ENCODE data around the gene GPAM. TPM values are rescaled to one million over a fixed set of nuclear protein-coding genes. Genes with fewer than 3 reads are reported as not detected.

The GPAM gene
- total and polyA plus RNA-seq, 2 of the 8 experiments (the other 6 are each of a cell fraction or from before 2014, with no cell fraction given): 5.5 to 15.5 TPM

DNA sequence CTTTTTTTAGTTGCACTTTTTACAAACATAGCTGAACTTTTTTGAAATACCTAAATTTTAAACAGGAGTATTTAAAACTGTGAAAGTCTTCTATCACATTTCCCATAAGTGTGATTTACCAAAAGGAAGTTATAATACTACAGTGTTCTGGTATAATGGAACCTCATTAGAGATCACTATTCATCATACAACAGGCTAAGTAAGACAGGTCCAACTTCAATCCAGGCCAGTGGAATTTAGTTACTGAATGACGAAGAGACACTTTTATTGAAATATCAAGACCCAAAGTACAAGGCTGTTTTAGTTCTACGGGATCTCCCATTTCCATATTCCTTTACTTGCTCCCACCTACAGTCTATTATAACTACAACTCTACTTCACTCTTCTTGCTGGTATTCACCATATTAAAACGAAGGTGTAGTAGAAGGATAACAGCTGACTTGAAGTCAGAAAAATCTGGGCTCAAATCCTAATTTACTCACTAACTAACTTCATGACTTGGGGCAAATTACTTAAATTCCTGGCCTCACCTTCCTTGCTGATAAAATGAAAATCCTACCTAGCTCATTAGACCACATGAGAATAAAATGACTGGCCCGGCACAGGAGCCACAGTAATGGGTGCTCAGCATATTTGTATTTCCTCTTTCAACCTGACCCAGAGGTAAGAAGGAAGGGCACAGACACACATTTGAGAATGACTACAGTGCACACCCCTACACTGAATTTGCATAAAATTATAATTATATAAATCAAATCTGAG lies 21.6 kb downstream of the GPAM start:
- peaks cover 5 to 52% (median 34%) of the 10 kb centered on the region in 4 experiments; a peak in 7 of 8 replicates for H3K36me3 ChIP-seq (ENCODE audit: control insufficient read depth in 2 of 4, insufficient read depth in 4 of 4, low read length in 3 of 4)
- H4K5ac ChIP-seq (ENCODE audit: insufficient read length, low read depth, low read length): no peak overlapping the region
- 85% methylated on average over 4 of the region's 4 CpGs; no CpG with 5 or more reads in 1 of the 2 experiments for WGBS, 2 experiments (ENCODE audit: extremely low coverage in 1 of 2, insufficient coverage in 1 of 2, insufficient read length in 1 of 2, insufficient replicate concordance in 2 of 2, low coverage in 1 of 2, low lambda C conversion rate in 2 of 2, missing lambda C conversion rate in 1 of 2)
- TF ChIP-seq, protein P1, sequence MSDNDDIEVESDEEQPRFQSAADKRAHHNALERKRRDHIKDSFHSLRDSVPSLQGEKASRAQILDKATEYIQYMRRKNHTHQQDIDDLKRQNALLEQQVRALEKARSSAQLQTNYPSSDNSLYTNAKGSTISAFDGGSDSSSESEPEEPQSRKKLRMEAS (IDR thresholded peaks at IDR 0.05): no peak
- TF ChIP-seq TBP (IDR thresholded peaks at IDR 0.05; ENCODE audit: low read depth, low read length): no peak
- no peak for TF ChIP-seq RFX5 (IDR thresholded peaks at IDR 0.05; ENCODE audit: borderline replicate concordance, low read depth, low read length)
- TF ChIP-seq, protein P2, sequence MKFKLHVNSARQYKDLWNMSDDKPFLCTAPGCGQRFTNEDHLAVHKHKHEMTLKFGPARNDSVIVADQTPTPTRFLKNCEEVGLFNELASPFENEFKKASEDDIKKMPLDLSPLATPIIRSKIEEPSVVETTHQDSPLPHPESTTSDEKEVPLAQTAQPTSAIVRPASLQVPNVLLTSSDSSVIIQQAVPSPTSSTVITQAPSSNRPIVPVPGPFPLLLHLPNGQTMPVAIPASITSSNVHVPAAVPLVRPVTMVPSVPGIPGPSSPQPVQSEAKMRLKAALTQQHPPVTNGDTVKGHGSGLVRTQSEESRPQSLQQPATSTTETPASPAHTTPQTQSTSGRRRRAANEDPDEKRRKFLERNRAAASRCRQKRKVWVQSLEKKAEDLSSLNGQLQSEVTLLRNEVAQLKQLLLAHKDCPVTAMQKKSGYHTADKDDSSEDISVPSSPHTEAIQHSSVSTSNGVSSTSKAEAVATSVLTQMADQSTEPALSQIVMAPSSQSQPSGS (IDR thresholded peaks at IDR 0.05; ENCODE audit: low read length): no peak
- no peak for TF ChIP-seq CREB1 (IDR thresholded peaks at IDR 0.05)
- no peak for TF ChIP-seq SRF (IDR thresholded peaks at IDR 0.05; ENCODE audit: low read depth, low read length)
- no peak for TF ChIP-seq SAP30 (IDR thresholded peaks at IDR 0.05; ENCODE audit: insufficient read depth, insufficient replicate concordance, low read length)
- no peak for TF ChIP-seq GABPA (IDR thresholded peaks at IDR 0.05; ENCODE audit: borderline replicate concordance, insufficient read depth, low read length)
- TF ChIP-seq SIRT6 (IDR thresholded peaks at IDR 0.05; ENCODE audit: low read length): no peak
- TF ChIP-seq JUND (IDR thresholded peaks at IDR 0.05; ENCODE audit: low read length): no peak
- no peak for TF ChIP-seq KDM1A (IDR thresholded peaks at IDR 0.05; ENCODE audit: borderline replicate concordance, low read length)

More for the DNA sequence above, 21.6 kb downstream of the GPAM start:
- ChIA-PET CTCF (ENCODE audit: partially characterized antibody) (interaction anchor here (0.6 to 2.9 kb wide), 7 partner anchors 16 to 190 kb away, joined by 3 to 14 read pairs (median 3); no protein-coding TSS in a partner anchor), POLR2A (ENCODE audit: partially characterized antibody) (interaction anchor here (0.7 kb wide), 1 partner anchor 22 kb away, joined by 3 read pairs; the partner anchor contains the start of gene GPAM)
- H4K91ac ChIP-seq (replicated peaks; ENCODE audit: insufficient read length, low read length): no peak overlapping the region
- no peak overlapping the region for H2AFZ ChIP-seq (ENCODE audit: low read length)
- H3K79me2 ChIP-seq (ENCODE audit: control insufficient read depth in 1 of 2, insufficient read depth in 2 of 2, low read length in 2 of 2): no peaks in the 10 kb centered on the region
- H3K79me1 ChIP-seq (ENCODE audit: low read depth, low read length): no peaks in the 10 kb centered on the region
- H2BK12ac ChIP-seq (ENCODE audit: low read depth, low read length): no peak overlapping the region
- H2AK5ac ChIP-seq (ENCODE audit: low read depth, low read length): no peak overlapping the region
- no peak overlapping the region for H2BK120ac ChIP-seq (replicated peaks; ENCODE audit: low read depth, low read length)
- H3K23me2 ChIP-seq (ENCODE audit: low read depth, low read length): no peaks in the 10 kb centered on the region
- no peaks in the 10 kb centered on the region for H3K9me3 ChIP-seq (ENCODE audit: insufficient read depth in 2 of 2, low read depth in 1 of 2, low read length in 1 of 2)
- H3K56ac ChIP-seq (replicated peaks; ENCODE audit: insufficient read length, low read depth, low read length): no peak overlapping the region
- H3K4me2 ChIP-seq (ENCODE audit: insufficient read depth in 1 of 2, low read depth in 2 of 2, low read length in 2 of 2): no peak overlapping the region
- H2BK20ac ChIP-seq (ENCODE audit: low read length): no peak overlapping the region
- no peak for FAIRE-seq
- no peak for DNase-seq (ENCODE audit: low read depth in 1 of 2, low spot score in 2 of 2)
- no peak overlapping the region for H4K8ac ChIP-seq (ENCODE audit: extremely low read depth, insufficient read depth, low read length)
- H3K27me3 ChIP-seq (replicated peaks in 1 of 4; ENCODE audit: control insufficient read depth in 3 of 4, extremely low read depth in 1 of 4, insufficient read depth in 3 of 4, low read length in 3 of 4): no peaks in the 10 kb centered on the region
- H4K20me1 ChIP-seq (replicated peaks in 1 of 2; ENCODE audit: control insufficient read depth in 1 of 2, insufficient read depth in 2 of 2, low read length in 2 of 2): no peaks in the 10 kb centered on the region
- no peaks in the 10 kb centered on the region for H3K4me1 ChIP-seq (replicated peaks in 1 of 4; ENCODE audit: control insufficient read depth in 3 of 4, insufficient read depth in 4 of 4, low read length in 3 of 4)
- H3K4me3 ChIP-seq (ENCODE audit: extremely low read depth in 1 of 4, insufficient read depth in 2 of 4, low read depth in 3 of 4, low read length in 4 of 4): no peak overlapping the region
- H3K27ac ChIP-seq (ENCODE audit: low read depth, low read length): no peak overlapping the region
- H3K9ac ChIP-seq (replicated peaks in 1 of 4; ENCODE audit: extremely low read depth in 1 of 4, low read depth in 3 of 4, low read length in 3 of 4): no peak overlapping the region
- H3K18ac ChIP-seq (ENCODE audit: extremely low read depth, low read length): no peak overlapping the region
- no peak overlapping the region for H2BK5ac ChIP-seq (ENCODE audit: low read depth, low read length)
- no peak overlapping the region for H3K23ac ChIP-seq (ENCODE audit: insufficient read length)
- no peak overlapping the region for H3K14ac ChIP-seq (ENCODE audit: insufficient read length)
- no peak overlapping the region for H3K4ac ChIP-seq (replicated peaks; ENCODE audit: insufficient read length, low read depth, low read length)
- no peak overlapping the region for H2BK15ac ChIP-seq (ENCODE audit: low read length)

Data from H1 (cell line).